H1 (cell line): ENCODE results near the gene CDC42SE2. TPM values are rescaled to one million over a fixed set of nuclear protein-coding genes. Genes with fewer than 3 reads are reported as not detected.
"Not testable (repeated sequence)": the region's sequence is repeated elsewhere in the genome, so short reads cannot be mapped to it uniquely, and the experiment has no call there.

Experiments
- CTCF ChIA-PET: fragments of 300-600 bp; sonication (Branson Sonifier 250); formaldehyde crosslinking; loops from one replicate; lab custom pipeline; 2021; ENCODE audit not compliant: partially characterized antibody; lab: Charles Lee
- POLR2A ChIA-PET: fragments of 300-600 bp; sonication (Branson Sonifier 250); formaldehyde crosslinking; loops from one replicate; lab custom pipeline; 2021; ENCODE audit warnings: inconsistent platforms; ENCODE audit not compliant: partially characterized antibody; lab: Charles Lee
- DNase-seq, 2 experiments: peaks; one replicate each; pipeline versions ENCODE4 v3.0.0 to v3.0.0-alpha.2; 2010 to 2022; ENCODE audit warnings: low spot score in 2 of 2, low read depth in 1 of 2, mixed read lengths in 1 of 2
- FAIRE-seq: peaks from 2 replicates; lab custom pipeline; 2011; peaks lifted over from hg19 to GRCh38; lab: Jason Lieb, UNC
- H2AFZ ChIP-seq: 2 replicates; pipeline ENCODE4 v1.8.1; 2012; ENCODE audit warnings: low read length, inconsistent platforms
- H2AK5ac ChIP-seq: 2 replicates; pipeline ENCODE4 v1.6.1; 2013; ENCODE audit warnings: low read depth, low read length
- H2BK120ac ChIP-seq: replicated peaks from 2 replicates; pipeline ENCODE3; 2013; ENCODE audit warnings: low read depth, low read length, inconsistent platforms
- H2BK12ac ChIP-seq: 2 replicates; pipeline ENCODE4 v1.6.1; 2013; ENCODE audit warnings: low read depth, low read length
- H2BK15ac ChIP-seq: 2 replicates; pipeline ENCODE4 v1.6.1; 2013; ENCODE audit warnings: low read length
- H2BK20ac ChIP-seq: 2 replicates; pipeline ENCODE4 v1.6.1; 2013; ENCODE audit warnings: low read length
- H2BK5ac ChIP-seq: 2 replicates; pipeline ENCODE4 v1.6.1; 2013; ENCODE audit warnings: low read depth, low read length
- H3K14ac ChIP-seq: 2 replicates; pipeline ENCODE4 v1.6.1; 2013; ENCODE audit warnings: inconsistent platforms; ENCODE audit not compliant: insufficient read length
- H3K18ac ChIP-seq: 2 replicates; pipeline ENCODE4 v1.6.1; 2013; ENCODE audit warnings: low read length; ENCODE audit errors: extremely low read depth
- H3K23ac ChIP-seq: 2 replicates; pipeline ENCODE4 v1.6.1; 2013; ENCODE audit warnings: inconsistent platforms; ENCODE audit not compliant: insufficient read length
- H3K23me2 ChIP-seq: 2 replicates; pipeline ENCODE4 v1.6.1; 2013; ENCODE audit warnings: low read depth, low read length
- H3K27ac ChIP-seq: 2 replicates; pipeline ENCODE4 v1.6.1; 2011; ENCODE audit warnings: low read depth, low read length, inconsistent platforms
- H3K27me3 ChIP-seq, 4 experiments: replicated peaks in 1 of 4; 1 replicate in 1 of 4; 2 replicates in 3 of 4; pipeline versions ENCODE4 v1.6.1 to v1.8.1; 2011 to 2013; ENCODE audit warnings: low read length in 3 of 4, mild to moderate bottlenecking in 3 of 4, inconsistent platforms in 2 of 4, mixed read lengths in 2 of 4, moderate library complexity in 1 of 4; ENCODE audit not compliant: control insufficient read depth in 3 of 4, insufficient read depth in 3 of 4; ENCODE audit errors: extremely low read depth in 1 of 4
- H3K36me3 ChIP-seq, 4 experiments: 2 replicates each; pipeline versions ENCODE4 v1.6.1 to v1.8.1; 2011 to 2013; ENCODE audit warnings: mild to moderate bottlenecking in 4 of 4, low read length in 3 of 4, moderate library complexity in 2 of 4, control low read depth in 1 of 4, inconsistent platforms in 1 of 4; ENCODE audit not compliant: insufficient read depth in 4 of 4, control insufficient read depth in 2 of 4
- H3K4ac ChIP-seq: replicated peaks from 2 replicates; pipeline ENCODE3; 2013; ENCODE audit warnings: low read length, low read depth, mixed read lengths, inconsistent platforms; ENCODE audit not compliant: insufficient read length
- H3K4me1 ChIP-seq, 4 experiments: replicated peaks in 1 of 4; 1 replicate in 1 of 4; 2 replicates in 3 of 4; pipeline versions ENCODE4 v1.6.1 to v1.8.1; 2011 to 2013; ENCODE audit warnings: low read length in 3 of 4, inconsistent platforms in 2 of 4, mixed read lengths in 1 of 4; ENCODE audit not compliant: insufficient read depth in 4 of 4, control insufficient read depth in 3 of 4
- H3K4me2 ChIP-seq, 2 experiments: 2 replicates each; pipeline versions ENCODE4 v1.6.1 to v1.8.1; 2011 to 2013; ENCODE audit warnings: low read depth in 2 of 2, low read length in 2 of 2, control low read depth in 1 of 2, inconsistent platforms in 1 of 2, mild to moderate bottlenecking in 1 of 2; ENCODE audit not compliant: insufficient read depth in 1 of 2
- H3K4me3 ChIP-seq, 4 experiments: fragments of 200-600, 300-600 bp in 1 of 4; sonication (generic), shearing (Covaris generic), sonication (Bioruptor Twin) in 1 of 4; 2 replicates each; pipeline versions ENCODE4 v1.5.1 to v1.8.1; 2011 to 2016; ENCODE audit warnings: low read length in 4 of 4, low read depth in 3 of 4, control low read depth in 2 of 4, inconsistent platforms in 2 of 4, mild to moderate bottlenecking in 2 of 4, mixed read lengths in 1 of 4, moderate library complexity in 1 of 4; ENCODE audit not compliant: insufficient read depth in 2 of 4; ENCODE audit errors: extremely low read depth in 1 of 4
- H3K56ac ChIP-seq: replicated peaks from 2 replicates; pipeline ENCODE3; 2013; ENCODE audit warnings: low read depth, mild to moderate bottlenecking, mixed read lengths, low read length, inconsistent platforms; ENCODE audit not compliant: insufficient read length
- H3K79me1 ChIP-seq: 2 replicates; pipeline ENCODE4 v1.6.1; 2013; ENCODE audit warnings: low read depth, low read length, control low read depth
- H3K79me2 ChIP-seq, 2 experiments: 2 replicates each; pipeline versions ENCODE4 v1.6.1 to v1.8.1; 2012 to 2013; ENCODE audit warnings: low read length in 2 of 2, mild to moderate bottlenecking in 2 of 2, inconsistent platforms in 1 of 2; ENCODE audit not compliant: insufficient read depth in 2 of 2, control insufficient read depth in 1 of 2
- H3K9ac ChIP-seq, 4 experiments: replicated peaks in 1 of 4; 1 replicate in 1 of 4; 2 replicates in 3 of 4; pipeline versions ENCODE4 v1.6.1 to v1.8.1; 2011 to 2013; ENCODE audit warnings: low read depth in 3 of 4, low read length in 3 of 4, control low read depth in 2 of 4, mild to moderate bottlenecking in 2 of 4, moderate library complexity in 2 of 4, inconsistent platforms in 1 of 4; ENCODE audit errors: extremely low read depth in 1 of 4
- H3K9me3 ChIP-seq, 2 experiments: 2 replicates each; pipeline versions ENCODE4 v1.6.1 to v1.8.1; 2012 to 2013; ENCODE audit warnings: mild to moderate bottlenecking in 2 of 2, moderate library complexity in 2 of 2, control low read depth in 1 of 2, inconsistent platforms in 1 of 2, low read depth in 1 of 2, low read length in 1 of 2, mixed read lengths in 1 of 2; ENCODE audit not compliant: insufficient read depth in 2 of 2
- H4K20me1 ChIP-seq, 2 experiments: replicated peaks in 1 of 2; 2 replicates each; pipeline versions ENCODE3 to v1.8.1; 2011 to 2013; ENCODE audit warnings: inconsistent platforms in 2 of 2, low read length in 2 of 2, mild to moderate bottlenecking in 1 of 2; ENCODE audit not compliant: insufficient read depth in 2 of 2, control insufficient read depth in 1 of 2
- H4K5ac ChIP-seq: 2 replicates; pipeline ENCODE4 v1.6.1; 2013; ENCODE audit warnings: low read length, low read depth, mixed read lengths, inconsistent platforms; ENCODE audit not compliant: insufficient read length
- H4K8ac ChIP-seq: 2 replicates; pipeline ENCODE4 v1.8.0; 2013; ENCODE audit warnings: mild to moderate bottlenecking, moderate library complexity, low read length, inconsistent platforms; ENCODE audit not compliant: insufficient read depth; ENCODE audit errors: extremely low read depth
- H4K91ac ChIP-seq: replicated peaks from 2 replicates; pipeline ENCODE3; 2013; ENCODE audit warnings: low read length, mixed read lengths, inconsistent platforms; ENCODE audit not compliant: insufficient read length
- NRF1 ChIP-seq: IDR thresholded peaks from 2 replicates; pipeline ENCODE4 v1.6.1; 2011; ENCODE audit warnings: mild to moderate bottlenecking, low read depth, low read length, improper control_type of control experiment
- WGBS, 2 experiments: shearing (Covaris generic) in 1 of 2; methylation state at CpG; one replicate each; pipeline versions ENCODE4 v1.1.6 to v1.1.7; 2013 to 2015; ENCODE audit warnings: low lambda C conversion rate in 2 of 2, mixed read lengths in 2 of 2, inconsistent platforms in 1 of 2, low coverage in 1 of 2, missing lambda C conversion rate in 1 of 2; ENCODE audit not compliant: insufficient replicate concordance in 2 of 2, insufficient coverage in 1 of 2, insufficient read length in 1 of 2; ENCODE audit errors: extremely low coverage in 1 of 2, missing lambda C conversion rate in 1 of 2; 5-methylcytosine and 5-hydroxymethylcytosine counted together
- polyA plus RNA-seq, 7 experiments: library from polyadenylated mRNA; depleted of rRNA in 3 of 7; stranded (reverse) in 5 of 7; unstranded in 2 of 7; fragments of >200 nt in 5 of 7; fragments of 200-250 nt in 2 of 7; gene quantifications; 1 replicate in 5 of 7; 2 replicates in 1 of 7; 4 replicates in 1 of 7; pipeline versions ENCODE4 v1.2.1 to v1.2.3, GENCODE V29; 2011 to 2013; ENCODE audit warnings: missing spikeins in 2 of 7, mixed read lengths in 2 of 7
- total RNA-seq: library from RNA; stranded (reverse); fragmentation: NEBNext Ultra II Directional; extraction: Animal tissue kit (Norgen Biotek cat#: 25700); gene quantifications from 2 replicates; pipeline ENCODE4 v1.2.1, GENCODE V29; 2021

CDC42SE2 gene
- total and polyA plus RNA-seq, 2 of the 8 experiments (the other 6 are each of a cell fraction or from before 2014, with no cell fraction given), result 16.7 to 30.8 TPM

DNA sequence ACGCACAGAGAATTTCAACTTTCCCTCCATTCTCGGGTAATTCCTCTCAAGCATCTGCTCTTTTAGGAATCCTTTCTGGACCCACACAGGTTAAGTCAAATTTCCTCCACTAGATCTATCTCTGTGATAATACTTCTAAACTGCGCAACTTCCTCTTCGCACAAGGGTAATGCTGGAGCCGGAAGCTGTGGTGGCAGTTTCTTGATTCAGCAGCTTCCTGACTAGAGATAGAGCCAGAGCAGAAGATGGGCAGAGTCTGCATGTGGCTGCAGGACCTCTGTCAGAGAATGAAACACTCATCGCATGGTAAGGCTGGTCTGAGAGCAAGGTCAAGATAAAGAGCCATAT lies 11.1 kb upstream of the CDC42SE2 start (continued):
- TF ChIP-seq NRF1, result no peak
- TF ChIP-seq, all 59 proteins: peak for 0

DNA sequence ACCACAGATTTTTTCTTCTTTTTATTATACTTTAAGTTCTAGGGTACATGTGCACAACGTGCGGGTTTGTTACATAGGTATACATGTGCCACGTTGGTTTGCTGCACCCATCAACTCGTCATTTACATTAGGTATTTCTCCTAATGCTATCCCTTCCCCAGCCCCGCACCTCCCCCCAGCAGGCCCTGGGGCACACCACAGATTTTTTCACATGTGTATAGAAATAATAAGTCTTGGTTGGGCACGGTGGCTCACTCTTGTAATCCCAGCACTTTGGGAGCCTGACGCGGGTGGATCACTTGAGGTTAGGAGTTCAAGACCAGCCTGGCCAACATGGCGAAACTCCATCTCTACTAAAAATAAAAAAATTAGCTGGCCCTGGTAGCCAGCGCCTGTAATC lies 9.8 kb upstream of the CDC42SE2 start:
- H3K4me2 ChIP-seq, H3K4me1 ChIP-seq, FAIRE-seq, H2BK20ac ChIP-seq, H2BK12ac ChIP-seq, DNase-seq, H4K91ac ChIP-seq, H3K9me3 ChIP-seq, H4K8ac ChIP-seq, H3K9ac ChIP-seq, H3K14ac ChIP-seq, POLR2A ChIA-PET, H3K79me2 ChIP-seq, H2BK120ac ChIP-seq, H3K27ac ChIP-seq, H2AK5ac ChIP-seq, H4K20me1 ChIP-seq, H3K27me3 ChIP-seq, H3K79me1 ChIP-seq, H3K56ac ChIP-seq, H2BK5ac ChIP-seq, H3K4ac ChIP-seq, H2AFZ ChIP-seq, H3K36me3 ChIP-seq, H2BK15ac ChIP-seq, H4K5ac ChIP-seq, H3K18ac ChIP-seq, H3K23ac ChIP-seq, H3K23me2 ChIP-seq, H3K4me3 ChIP-seq: not testable (repeated sequence)
- CTCF ChIA-PET, result interaction anchor here (1.0 to 1.5 kb wide), 2 partner anchors 89 to 91 kb away, joined by 3 read pairs; partner anchors contain the start of gene HINT1
- 89% methylated on average over 10 of the region's 10 CpGs; no CpG with 5 or more reads in 1 of the 2 experiments for WGBS, 2 experiments
